Loucy (cell line): ENCODE measurements around the gene POFUT2.

Experiments
- CTCF ChIP-seq: fragments of 200-600 bp; sonication (generic); conservative IDR thresholded peaks from 2 replicates; pipeline ENCODE4 v1.5.1; 2014; ENCODE audit warnings: mild to moderate bottlenecking, antibody characterized with exemption, low read length
- EZH2phosphoT487 ChIP-seq: fragments of 200-600 bp; IDR thresholded peaks from 2 replicates; pipeline ENCODE4 v1.6.1; 2018; ENCODE audit warnings: antibody characterized with exemption, mild to moderate bottlenecking, moderate library complexity, borderline replicate concordance

GRCh38 chr21:45336870-45337269 lies 49.2 kb upstream of the POFUT2 start:
- TF ChIP-seq CTCF = no peak
- no peak for TF ChIP-seq EZH2phosphoT487
